Measurements from ENCODE around the gene C11orf52. TPM values are rescaled to one million over a fixed set of nuclear protein-coding genes. Genes with fewer than 3 reads are reported as not detected.
A peak's percentile ranks its signal among the peaks of the same experiment; 100 is the strongest.

The C11orf52 gene
- total and polyA plus RNA-seq, 2 of the 13 experiments (the other 11 are each of a cell fraction or from before 2014, with no cell fraction given), result 7.4 to 11.0 TPM

- TF ChIP-seq ZBTB20 (CRISPR knock-in tag; IDR thresholded peaks at IDR 0.05; ENCODE audit: borderline replicate concordance, low read depth) (peak; percentile 52), ZFP90 (CRISPR knock-in tag; IDR thresholded peaks at IDR 0.05; ENCODE audit: borderline replicate concordance) (peak; percentile 42; the same call in 1 of the 2 replicates), ZNF333 (CRISPR knock-in tag; IDR thresholded peaks at IDR 0.05; ENCODE audit: borderline replicate concordance) (no peak), ZNF383 (CRISPR knock-in tag; IDR thresholded peaks at IDR 0.05; ENCODE audit: borderline replicate concordance) (no peak), GPN1 (CRISPR knock-in tag; IDR thresholded peaks at IDR 0.05; ENCODE audit: borderline replicate concordance) (no peak), ZFAT (CRISPR knock-in tag; conservative IDR thresholded peaks at IDR 0.05) (no peak), PRMT3 (CRISPR knock-in tag; IDR thresholded peaks at IDR 0.05; ENCODE audit: borderline replicate concordance, low read depth) (no peak), PLRG1 (conservative IDR thresholded peaks at IDR 0.05) (no peak), ZZZ3 (CRISPR knock-in tag; IDR thresholded peaks at IDR 0.05; ENCODE audit: borderline replicate concordance) (peak; percentile 12; the same call in 1 of the 2 replicates), ZNF205 (CRISPR knock-in tag; IDR thresholded peaks at IDR 0.05) (no peak), ZNF232 (CRISPR knock-in tag; IDR thresholded peaks at IDR 0.05; ENCODE audit: borderline replicate concordance) (peak; percentile 45; the same call in 1 of the 2 replicates), NFKB2 (CRISPR knock-in tag; IDR thresholded peaks at IDR 0.05; ENCODE audit: borderline replicate concordance) (peak; percentile 76; the same call in 1 of the 2 replicates), ZNF207 (IDR thresholded peaks at IDR 0.05; ENCODE audit: borderline replicate concordance) (no peak), SMC3 (IDR thresholded peaks at IDR 0.05; ENCODE audit: low read length) (no peak)
- TF ChIP-seq, protein P1, sequence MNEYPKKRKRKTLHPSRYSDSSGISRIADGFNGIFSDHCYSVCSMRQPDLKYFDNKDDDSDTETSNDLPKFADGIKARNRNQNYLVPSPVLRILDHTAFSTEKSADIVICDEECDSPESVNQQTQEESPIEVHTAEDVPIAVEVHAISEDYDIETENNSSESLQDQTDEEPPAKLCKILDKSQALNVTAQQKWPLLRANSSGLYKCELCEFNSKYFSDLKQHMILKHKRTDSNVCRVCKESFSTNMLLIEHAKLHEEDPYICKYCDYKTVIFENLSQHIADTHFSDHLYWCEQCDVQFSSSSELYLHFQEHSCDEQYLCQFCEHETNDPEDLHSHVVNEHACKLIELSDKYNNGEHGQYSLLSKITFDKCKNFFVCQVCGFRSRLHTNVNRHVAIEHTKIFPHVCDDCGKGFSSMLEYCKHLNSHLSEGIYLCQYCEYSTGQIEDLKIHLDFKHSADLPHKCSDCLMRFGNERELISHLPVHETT (CRISPR knock-in tag; conservative IDR thresholded peaks at IDR 0.05), result no peak; the same call in 1 of the 2 replicates
- TF ChIP-seq, protein P2, sequence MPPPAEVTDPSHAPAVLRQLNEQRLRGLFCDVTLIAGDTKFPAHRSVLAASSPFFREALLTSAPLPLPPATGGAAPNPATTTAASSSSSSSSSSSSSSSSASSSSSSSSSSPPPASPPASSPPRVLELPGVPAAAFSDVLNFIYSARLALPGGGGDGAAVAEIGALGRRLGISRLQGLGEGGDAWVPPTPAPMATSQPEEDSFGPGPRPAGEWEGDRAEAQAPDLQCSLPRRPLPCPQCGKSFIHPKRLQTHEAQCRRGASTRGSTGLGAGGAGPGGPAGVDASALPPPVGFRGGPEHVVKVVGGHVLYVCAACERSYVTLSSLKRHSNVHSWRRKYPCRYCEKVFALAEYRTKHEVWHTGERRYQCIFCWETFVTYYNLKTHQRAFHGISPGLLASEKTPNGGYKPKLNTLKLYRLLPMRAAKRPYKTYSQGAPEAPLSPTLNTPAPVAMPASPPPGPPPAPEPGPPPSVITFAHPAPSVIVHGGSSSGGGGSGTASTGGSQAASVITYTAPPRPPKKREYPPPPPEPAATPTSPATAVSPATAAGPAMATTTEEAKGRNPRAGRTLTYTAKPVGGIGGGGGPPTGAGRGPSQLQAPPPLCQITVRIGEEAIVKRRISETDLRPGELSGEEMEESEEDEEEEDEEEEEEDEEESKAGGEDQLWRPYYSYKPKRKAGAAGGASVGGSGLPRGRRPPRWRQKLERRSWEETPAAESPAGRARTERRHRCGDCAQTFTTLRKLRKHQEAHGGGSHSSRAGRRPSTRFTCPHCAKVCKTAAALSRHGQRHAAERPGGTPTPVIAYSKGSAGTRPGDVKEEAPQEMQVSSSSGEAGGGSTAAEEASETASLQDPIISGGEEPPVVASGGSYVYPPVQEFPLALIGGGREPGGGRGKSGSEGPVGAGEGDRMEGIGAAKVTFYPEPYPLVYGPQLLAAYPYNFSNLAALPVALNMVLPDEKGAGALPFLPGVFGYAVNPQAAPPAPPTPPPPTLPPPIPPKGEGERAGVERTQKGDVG (CRISPR knock-in tag; IDR thresholded peaks at IDR 0.05; ENCODE audit: borderline replicate concordance), result no peak
- TF ChIP-seq, protein P3, sequence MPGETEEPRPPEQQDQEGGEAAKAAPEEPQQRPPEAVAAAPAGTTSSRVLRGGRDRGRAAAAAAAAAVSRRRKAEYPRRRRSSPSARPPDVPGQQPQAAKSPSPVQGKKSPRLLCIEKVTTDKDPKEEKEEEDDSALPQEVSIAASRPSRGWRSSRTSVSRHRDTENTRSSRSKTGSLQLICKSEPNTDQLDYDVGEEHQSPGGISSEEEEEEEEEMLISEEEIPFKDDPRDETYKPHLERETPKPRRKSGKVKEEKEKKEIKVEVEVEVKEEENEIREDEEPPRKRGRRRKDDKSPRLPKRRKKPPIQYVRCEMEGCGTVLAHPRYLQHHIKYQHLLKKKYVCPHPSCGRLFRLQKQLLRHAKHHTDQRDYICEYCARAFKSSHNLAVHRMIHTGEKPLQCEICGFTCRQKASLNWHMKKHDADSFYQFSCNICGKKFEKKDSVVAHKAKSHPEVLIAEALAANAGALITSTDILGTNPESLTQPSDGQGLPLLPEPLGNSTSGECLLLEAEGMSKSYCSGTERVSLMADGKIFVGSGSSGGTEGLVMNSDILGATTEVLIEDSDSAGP (CRISPR knock-in tag; IDR thresholded peaks at IDR 0.05; ENCODE audit: borderline replicate concordance), result peak; percentile 74; the same call in 1 of the 2 replicates
- TF ChIP-seq, protein P4, sequence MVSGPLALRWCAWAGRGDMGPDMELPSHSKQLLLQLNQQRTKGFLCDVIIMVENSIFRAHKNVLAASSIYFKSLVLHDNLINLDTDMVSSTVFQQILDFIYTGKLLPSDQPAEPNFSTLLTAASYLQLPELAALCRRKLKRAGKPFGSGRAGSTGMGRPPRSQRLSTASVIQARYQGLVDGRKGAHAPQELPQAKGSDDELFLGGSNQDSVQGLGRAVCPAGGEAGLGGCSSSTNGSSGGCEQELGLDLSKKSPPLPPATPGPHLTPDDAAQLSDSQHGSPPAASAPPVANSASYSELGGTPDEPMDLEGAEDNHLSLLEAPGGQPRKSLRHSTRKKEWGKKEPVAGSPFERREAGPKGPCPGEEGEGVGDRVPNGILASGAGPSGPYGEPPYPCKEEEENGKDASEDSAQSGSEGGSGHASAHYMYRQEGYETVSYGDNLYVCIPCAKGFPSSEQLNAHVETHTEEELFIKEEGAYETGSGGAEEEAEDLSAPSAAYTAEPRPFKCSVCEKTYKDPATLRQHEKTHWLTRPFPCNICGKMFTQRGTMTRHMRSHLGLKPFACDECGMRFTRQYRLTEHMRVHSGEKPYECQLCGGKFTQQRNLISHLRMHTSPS (CRISPR knock-in tag; IDR thresholded peaks at IDR 0.05; ENCODE audit: low read depth), result no peak
- TF ChIP-seq, protein P5, sequence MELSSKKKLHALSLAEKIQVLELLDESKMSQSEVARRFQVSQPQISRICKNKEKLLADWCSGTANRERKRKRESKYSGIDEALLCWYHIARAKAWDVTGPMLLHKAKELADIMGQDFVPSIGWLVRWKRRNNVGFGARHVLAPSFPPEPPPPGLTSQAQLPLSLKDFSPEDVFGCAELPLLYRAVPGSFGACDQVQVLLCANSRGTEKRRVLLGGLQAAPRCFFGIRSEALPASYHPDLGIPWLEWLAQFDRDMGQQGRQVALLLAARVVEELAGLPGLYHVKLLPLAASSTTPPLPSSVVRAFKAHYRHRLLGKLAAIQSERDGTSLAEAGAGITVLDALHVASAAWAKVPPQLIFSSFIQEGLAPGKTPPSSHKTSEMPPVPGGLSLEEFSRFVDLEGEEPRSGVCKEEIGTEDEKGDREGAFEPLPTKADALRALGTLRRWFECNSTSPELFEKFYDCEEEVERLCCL (CRISPR knock-in tag; IDR thresholded peaks at IDR 0.05; ENCODE audit: borderline replicate concordance), result no peak
Measured at GRCh38 chr11:111870886-111871692, 47.6 kb upstream of the C11orf52 start, which contains the start of gene ALG9 (continued).
